GM21360 (cell line): ENCODE measurements around the gene TSPO.
A peak's percentile ranks its signal among the peaks of the same experiment; 100 is the strongest.

Source experiments
- ATAC-seq: cut with Tn5 transposase; IDR thresholded peaks from one replicate; pipeline ENCODE4 v1.9.1; 2021; ENCODE audit warnings: mild to moderate bottlenecking, moderate library complexity; ENCODE audit not compliant: unreplicated experiment

Gene TSPO

DNA sequence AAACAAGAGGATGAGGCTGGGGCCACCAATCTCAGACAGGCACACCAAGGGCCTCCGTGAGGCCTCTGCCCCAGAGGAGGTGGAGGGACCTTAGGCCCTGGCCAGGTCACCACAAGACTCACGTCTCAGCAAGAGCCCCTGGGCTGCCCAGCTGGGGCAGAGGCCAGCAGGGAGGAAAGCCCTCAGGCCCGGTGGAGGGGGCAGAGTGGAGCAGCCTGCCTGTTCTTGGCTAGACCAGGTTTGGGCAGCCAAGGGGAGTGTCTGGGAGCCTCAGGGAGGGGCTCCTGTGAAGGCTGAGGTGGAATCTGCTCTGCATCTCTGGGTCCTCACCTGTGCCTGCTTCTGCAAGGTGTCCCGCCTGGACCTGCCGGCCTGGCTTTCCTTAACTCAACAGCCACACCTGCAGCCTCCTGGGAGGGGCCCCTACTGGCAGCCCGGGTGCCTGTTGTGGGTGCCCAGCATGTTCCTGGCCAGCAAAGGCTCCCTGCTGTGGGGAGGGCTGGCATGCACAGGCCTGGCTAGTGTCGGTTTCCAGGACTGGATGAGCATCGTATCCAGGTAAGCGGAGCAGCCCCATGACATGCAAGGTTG lies 23.7 kb downstream of the TSPO start:
- ATAC-seq = no peak

DNA sequence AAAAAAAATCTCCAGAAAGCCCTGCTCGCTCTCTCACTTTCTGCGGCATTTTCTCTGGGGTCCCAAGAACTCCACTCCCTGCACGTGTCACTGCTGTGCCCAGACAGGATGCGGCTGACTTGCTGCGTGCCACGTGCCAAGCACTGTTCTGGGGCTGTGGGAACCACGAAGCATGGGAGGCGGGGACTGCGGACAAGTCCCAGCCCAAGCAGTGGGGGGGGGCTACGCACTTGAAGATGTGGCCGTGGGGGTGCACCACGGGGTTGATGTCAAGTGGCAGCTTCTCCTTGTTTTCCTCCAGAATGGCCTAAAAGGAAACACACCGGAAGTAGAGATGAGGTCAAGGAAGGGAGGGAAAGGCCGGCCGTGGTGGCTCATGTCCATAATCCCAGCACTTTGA lies 24.7 kb downstream of the TSPO start:
- ATAC-seq = no peak

DNA sequence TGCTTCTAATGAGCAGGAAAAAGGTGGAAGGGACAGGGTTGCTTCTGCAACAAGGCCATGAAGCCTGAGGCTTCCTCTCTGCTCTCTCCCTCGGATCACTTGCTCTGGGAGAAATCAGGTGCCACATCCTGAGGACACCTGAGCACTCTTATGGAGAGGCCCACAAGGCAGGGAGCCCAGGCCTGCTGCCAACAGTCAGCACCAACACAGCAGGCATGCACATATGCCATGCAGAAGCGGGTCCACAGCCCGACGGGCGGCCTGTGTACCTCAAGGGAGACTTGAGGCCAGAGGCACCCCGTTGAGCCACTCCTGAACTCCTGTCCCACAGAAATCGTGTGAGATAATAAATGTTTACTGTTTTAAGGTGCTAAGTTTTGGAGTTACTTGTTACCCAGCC lies 26.1 kb downstream of the TSPO start:
- no peak for ATAC-seq

DNA sequence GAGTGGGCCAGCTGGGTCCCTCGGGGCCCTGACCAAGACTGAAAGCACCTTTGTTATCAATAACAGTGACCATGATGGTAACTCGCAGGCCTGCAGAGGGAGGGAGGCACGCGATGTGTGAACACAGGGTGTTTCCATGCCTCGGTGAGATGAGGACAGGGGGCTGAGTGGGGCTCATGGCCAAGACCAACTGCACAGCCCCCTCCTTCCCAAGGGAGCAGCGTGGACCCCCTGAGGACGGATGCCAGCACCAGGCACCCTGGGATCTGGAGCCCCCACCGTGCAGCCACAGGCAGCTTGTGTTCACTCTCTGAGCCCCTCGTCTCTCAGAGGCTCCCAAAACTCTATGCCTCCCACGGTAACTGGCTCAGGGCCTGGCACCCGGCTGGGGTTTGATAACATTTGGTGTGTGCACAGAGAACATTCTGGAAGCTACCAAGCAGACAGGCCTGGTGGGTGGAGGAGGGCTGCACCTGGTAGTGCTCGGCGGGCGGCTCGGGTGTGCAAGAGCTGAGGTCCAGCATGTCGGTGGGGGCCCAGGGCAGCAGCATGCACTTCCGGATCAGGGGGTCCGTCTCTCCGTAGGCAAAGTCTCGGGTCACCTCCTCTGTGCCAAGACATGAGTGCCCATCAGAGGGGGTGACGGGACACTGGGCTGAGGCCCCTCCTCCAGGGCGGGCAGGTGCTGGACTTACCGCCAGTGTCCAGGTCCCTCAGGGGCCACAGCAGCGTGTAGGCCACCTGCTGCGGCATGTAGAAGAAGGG lies 28.0 kb downstream of the TSPO start:
- no peak for ATAC-seq

DNA sequence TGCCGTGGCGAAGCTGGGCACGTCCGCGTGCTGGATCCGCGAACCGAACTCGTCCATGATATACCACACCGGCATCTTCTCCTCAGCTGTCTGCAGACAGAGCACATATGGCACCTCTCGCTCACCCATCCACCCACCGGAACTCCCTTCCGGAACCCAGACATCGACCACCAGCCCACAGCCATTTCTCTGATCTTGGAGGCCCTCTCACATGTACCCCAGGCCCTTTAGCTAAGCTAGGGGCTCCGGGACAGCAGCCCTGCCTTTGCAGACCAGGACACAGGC lies 28.5 kb downstream of the TSPO start:
- ATAC-seq = no peak

DNA sequence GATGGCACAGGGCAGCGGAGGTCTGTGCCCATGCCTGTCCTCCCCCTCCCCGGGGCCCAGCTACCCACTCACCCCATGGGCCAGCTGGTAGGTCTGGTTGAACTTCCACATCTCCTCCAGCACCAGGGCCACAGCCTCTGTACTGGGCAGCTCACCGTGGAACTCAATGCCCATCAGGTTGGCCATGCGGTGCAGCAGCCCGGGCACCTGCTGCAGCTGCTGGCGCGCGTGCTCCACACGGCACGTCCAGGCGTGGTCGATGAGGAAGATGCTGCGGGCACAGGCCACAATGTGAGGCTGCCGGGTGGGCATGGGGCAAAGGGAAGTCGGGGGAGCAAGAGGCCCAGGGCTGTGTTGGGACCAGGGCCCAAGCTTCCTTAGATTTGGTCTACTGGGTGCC lies 29.3 kb downstream of the TSPO start:
- ATAC-seq = no peak

DNA sequence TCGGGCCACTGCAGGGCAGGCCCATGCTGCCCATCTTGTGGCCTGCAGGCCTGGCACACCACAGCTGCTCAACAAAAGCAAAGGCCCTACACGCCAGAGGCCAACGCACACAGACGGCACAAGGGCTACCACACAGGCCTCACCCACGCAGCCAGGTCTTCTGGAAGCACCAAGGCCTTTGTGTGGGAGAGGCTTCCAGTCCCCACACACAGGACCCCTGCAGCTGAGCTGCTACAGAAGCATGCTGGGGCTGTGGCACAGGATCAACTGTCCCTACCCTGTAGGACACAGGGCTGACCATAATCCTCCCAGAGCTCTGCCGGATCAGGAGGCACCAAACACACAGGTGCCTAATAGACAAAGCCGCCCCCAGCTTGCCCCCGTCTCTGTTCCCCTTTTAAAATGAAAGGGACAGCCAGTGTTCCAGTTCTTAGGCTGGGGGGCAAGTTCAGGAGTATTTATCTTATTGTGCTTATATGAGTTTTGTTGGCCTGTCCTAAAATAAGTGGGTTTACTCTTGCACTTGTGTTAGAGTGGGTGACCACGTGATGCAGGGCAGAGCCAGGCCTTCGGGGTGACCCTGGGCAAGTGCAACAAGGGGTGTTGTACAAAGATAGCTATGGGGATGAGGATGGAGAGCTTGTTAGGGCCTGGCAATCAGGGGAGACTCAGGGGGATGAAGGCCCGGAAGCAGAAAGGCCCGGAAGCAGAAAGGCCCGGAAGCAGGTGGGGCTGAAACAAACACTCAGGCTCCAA lies 30.1 kb downstream of the TSPO start:
- no peak for ATAC-seq

DNA sequence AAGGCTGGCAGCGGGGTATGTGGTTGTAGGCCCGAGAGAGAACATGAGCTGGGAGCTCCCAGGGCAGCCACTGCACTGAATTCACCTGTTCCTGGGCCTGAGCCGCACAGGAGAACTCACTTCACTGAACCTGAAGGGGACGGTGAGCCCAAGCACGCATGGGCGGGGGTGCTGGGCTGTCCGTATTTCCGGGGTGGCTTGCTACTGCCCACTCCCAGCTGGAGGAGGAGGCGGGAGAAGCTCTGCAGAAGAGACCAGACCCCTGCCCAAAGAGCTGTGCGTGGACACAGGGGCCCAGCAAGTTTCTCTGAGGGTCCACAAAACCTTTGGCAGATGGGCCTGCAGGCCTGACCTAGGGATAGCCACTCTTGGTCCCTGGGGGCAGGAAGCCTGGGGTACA lies 30.8 kb downstream of the TSPO start:
- ATAC-seq = no peak

DNA sequence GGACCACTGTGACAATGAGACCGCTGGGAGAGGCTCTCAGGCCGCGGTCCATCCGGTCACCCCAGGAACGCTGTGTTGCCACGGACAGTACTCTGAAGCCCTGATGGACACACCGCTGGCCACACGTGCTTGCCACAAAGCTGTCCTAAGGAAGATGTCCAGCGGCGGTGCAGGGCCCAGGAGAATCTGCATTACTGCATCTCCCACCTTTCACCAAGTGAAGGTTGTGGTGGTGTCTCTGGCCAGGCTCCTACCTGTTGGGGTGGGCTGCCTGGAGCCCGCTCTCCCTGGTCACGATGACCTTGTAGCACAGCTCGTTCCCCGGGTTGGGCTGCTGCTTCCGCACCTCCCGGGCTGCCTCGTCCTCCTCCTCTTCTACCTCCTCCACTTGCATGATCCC lies 31.4 kb downstream of the TSPO start:
- ATAC-seq = no peak

DNA sequence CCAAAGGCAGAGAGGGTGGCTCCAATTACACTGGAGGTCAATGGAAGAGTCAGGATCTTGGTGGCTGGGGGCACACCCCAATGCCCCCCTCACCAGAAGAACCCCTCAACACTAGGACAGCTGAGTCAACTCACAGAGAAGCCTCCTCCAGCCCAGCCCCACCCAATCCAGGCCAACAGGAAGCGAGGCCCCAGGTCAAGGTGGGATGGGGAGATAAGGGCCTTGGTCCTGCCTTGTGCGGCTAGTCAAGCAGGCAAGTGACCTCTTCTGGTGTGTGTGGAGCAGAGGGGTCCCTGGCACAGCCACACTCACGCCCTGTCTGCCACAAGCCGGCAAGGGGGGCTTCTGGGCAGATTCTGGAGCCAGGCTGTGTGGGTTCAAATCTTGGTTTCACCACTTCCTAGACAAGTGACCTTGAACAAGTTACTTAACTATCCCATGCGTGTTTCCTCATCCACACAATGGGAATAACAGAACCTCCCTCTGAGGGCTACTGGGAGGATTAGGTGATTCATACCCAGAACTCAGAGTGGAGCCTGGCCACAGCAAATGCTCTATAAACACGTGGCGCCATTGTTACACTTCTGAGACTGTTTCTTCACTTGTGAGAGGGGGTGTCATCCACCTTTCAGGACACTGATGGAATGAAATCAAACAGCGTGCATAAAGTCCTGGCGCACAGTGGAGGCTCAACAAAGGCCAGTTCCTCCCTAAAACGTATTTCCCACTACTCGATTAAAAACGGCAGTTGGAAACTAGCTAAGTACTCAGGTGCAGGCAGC lies 32.3 kb downstream of the TSPO start:
- ATAC-seq = no peak

DNA sequence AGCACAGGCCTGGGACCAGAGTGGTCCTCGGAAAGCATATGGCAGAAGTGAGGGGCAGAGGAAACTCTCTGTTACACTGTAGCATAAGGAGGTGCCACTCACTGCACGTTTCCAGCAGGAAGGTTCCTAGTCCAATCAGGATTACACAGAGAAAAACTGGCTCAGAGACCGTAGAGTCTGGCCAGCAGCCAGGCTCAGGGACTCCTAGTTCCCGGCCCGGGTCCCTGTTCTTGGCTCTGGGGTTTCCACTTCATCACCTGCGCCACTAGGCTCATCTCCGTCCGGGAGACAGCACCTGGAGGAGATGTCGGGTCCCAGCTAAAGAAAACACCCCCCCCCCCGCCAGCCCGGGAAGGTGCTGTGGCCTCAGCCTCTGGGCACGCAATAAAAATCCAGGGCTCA lies 34.5 kb downstream of the TSPO start:
- ATAC-seq = no peak

DNA sequence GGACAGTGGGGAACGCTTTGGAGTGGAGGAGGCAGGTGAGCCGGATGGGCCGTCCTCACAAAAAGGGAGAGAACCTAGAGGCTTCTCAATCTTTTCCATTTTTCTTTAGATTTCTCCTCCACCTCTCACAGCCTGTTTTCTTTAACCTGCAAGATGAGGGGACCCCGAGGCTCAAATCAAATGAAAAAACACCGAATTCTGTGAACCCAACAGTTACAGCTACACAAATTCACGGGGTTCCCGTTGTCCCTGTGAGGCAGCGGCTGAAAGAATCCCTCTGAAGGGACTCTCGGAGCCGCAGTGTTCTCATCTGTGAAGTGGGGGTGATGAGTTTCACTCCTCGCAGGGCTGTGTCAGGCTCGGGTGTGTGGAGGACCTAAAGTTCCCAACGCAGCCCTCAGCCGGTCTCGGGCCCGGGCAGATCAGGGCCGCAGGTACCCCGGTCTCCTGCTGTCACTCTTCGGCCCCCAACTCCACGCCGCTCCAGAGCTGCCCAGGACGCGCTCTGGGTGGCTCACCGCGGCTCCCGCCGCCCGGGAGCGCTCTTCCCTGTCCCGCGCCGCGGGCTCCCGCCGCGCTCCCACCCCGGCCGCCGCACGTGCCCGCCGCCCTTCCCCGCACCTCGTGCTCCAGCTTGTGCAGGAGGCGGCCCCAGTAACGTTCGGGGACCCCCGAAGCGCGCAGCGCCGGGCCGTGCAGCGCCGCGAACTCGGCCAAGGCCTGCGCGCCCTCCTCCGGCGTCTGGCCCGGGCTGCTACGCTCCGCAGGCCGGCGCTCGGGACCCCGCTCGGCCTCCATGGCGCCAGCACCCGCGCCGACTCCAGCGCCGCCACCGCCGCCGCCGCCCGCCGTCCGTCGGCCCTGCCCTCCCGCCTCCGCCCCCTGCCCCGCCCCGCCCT lies 35.2 kb downstream of the TSPO start, which contains the start of gene TTLL12:
Gene TTLL12 (minus strand): TSS at position 863 of the 899 bp plus-strand sequence. CDS start 65 bp downstream, at position 798.
- peak; percentile 41 for ATAC-seq

DNA sequence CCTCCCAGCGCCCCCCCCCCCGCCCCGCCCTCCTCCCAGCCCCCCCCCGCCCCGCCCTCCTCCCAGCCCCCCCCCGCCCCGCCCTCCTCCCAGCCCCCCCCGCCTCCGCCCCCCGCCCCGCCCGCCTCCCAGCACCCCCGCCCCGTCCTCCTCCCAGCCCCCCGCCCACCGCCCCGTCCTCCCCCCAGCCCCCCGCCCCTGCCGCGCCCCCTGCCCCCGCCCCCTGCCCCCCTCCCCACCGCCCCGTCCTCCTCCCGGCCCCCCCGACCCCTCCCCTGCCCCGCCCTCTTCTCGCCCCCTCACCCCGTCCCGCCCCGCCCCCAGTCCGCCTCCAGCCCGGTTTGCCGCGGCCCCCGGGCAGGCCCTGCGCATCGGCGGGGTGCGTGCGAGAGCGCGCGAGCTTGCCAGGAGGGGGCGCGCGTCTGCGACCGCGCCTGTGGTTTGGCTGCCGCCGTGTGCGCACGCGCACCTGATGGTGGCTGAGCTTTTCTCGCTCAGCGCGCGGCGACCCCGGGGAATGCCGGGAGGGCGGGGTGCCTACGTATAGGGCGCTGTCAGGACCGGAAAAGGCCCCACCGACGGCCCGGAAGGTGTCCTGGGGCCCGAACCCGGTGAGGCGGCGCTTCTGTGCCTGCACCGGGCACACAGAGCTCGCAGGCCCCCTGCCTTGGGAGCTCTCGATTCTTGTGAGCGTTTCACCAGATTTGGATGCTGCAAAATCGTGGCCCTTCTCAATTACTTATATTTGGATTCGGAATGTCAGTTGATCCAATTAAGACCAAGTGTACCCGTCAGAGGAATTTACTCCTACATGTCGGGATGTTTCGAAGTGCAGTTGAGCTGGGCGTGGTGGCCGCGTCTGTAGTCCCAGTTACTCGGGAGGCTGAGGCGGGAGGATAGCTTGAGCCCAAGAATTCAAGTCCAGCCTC lies 36.1 kb downstream of the TSPO start:
- ATAC-seq = peak; percentile 80

DNA sequence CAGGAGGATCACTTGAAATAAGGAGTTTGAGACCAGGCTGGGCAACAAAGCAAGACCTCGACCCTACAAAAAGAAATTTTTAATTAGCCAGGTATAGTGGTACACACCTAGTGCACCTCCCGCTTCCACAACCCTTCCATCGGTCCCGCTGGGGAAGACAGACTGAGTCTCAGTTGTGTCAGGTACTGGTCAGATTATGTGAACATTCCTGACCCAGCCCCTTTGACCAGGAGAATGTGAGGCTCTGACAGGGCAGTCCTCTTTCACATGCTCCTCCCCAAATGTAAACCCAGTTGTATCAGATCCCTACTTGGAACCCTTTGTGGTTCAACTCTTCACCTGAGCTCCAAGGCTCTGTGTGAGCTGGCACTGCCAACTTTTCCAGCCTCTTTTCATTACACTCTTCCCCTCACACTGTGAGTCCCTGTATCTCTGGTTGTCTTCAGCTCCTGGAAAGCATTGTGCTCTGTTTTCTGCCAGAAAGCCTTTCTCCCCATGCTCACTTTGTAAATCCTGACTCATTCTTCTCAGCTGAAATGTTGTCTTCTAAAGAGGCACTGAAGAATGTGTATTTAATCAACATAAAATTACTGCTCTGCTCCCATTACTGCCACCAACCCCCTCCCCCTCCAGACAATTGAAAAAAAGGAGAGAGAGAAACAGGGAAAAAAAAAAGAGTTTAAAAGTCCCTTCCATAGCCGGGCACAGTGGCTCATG lies 37.6 kb downstream of the TSPO start:
- no peak for ATAC-seq

DNA sequence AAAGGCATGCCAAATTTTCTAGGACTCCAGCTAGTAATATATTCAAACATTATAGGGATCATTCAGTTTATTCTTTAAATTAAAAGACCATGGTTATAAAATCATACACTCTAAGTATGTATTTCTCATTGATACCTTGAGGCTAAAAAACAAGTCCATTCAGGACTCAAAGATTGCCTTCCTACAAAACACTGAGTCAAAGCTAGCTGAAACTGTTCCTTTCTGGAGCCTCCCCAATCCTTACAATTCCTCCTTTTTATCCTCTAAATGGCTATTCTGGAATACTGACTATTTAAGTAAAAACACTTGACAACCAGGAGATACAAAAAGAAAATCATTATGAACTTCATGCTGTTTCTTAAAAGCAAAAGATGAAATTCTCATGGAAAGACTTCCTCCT lies 40.5 kb downstream of the TSPO start:
- no peak for ATAC-seq

DNA sequence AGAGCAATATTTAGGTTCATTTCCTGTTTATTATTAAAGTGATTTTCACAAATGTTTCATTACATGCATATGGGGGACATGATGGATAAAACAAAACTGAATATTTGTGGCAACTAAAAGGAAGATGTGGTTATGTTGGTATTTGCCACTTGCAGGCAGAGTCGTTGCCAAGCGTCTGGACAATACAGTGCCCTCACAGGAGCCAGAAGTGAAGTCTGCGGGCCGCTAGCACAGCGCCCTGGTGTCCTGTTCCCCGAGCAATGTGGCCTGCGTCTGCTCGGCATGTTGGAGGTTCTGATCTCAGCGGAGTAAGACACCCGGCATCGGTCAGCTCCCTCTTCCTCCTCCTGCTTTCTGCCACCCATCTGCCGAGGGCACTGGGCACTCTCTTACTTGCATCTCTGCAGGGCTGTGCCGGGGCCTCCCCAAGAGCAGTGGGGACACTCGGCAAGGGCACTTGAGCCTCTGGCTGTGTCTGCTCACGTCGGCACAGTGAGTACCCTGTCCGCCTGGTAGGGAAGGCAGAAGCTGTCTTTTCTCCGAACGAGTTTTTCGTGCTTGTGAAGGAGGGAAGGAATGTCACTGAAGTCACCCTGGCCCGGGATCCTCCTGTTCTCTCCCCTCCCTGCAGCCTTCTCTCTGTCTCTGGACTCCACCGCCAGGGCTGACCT lies 46.0 kb downstream of the TSPO start:
- ATAC-seq = no peak

DNA sequence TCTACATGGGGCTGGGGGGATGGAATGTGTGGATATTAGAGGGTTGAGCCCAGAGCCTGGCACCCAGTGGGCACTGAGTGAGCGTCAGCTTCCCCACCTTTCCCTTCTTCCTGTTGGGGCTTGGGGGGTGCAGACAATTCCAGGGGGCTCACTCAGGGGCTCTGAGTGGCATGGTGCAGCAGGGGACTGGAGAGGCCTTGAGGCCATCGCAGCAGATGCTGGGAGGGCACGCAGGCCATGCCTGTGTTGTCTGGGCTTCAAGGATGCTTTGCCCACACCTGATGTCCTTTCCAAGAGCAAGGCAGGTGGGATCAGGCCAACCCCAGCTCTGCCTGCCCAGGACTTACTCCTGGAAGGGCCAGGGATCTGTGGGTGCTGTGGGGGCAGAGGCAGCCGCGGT lies 46.8 kb downstream of the TSPO start:
- ATAC-seq = no peak

DNA sequence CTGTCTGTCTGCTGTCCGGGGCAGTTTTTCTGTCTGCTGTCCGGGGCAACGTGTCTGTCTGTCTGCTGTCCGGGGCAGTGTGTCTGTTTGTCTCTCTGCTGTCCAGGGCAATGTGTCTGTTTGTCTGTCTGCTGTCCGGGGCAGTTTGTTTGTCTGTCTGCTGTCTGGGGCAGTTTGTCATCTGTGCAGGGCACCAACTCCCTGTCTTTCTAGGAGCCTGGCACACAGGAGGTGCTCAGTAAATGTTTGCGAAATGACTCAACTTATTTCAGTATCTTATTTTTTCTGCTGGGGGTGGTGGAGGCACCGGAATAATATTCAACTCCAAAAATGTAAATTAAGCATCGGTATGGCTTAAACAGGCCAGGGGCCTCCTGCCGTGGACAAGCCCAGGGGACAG lies 47.6 kb downstream of the TSPO start:
- no peak for ATAC-seq
